AG04450 (cell line): ENCODE measurements around the gene CDH4. TPM values are rescaled to one million over a fixed set of nuclear protein-coding genes. Genes with fewer than 3 reads are reported as not detected.
A peak's percentile ranks its signal among the peaks of the same experiment; 100 is the strongest.

Experiments used
- CTCF ChIA-PET: fragments of 300-600, 350-600 bp; formaldehyde crosslinking; extraction: SDS; loops from one replicate; lab custom pipeline; 2022; ENCODE audit warnings: antibody characterized with exemption, inconsistent platforms; lab: Charles Lee
- POLR2A ChIA-PET: fragments of 350-600 bp; formaldehyde crosslinking; extraction: SDS; loops from one replicate; lab custom pipeline; 2021; ENCODE audit warnings: antibody characterized with exemption, inconsistent platforms; lab: Yijun Ruan, JAX
- DNase-seq: peaks from one replicate; pipeline ENCODE4 v3.0.0-alpha.2; 2011; ENCODE audit warnings: low read depth, low spot score
- H3K27ac ChIP-seq: one replicate; pipeline ENCODE4 v1.5.1; 2012; ENCODE audit warnings: low read depth, low read length, control low read depth
- H3K27me3 ChIP-seq: one replicate; pipeline ENCODE4 v1.6.0; 2012; ENCODE audit warnings: low read length; ENCODE audit not compliant: control insufficient read depth, insufficient read depth
- H3K4me3 ChIP-seq: 2 replicates; pipeline ENCODE4 v1.5.1; 2011; ENCODE audit warnings: mild to moderate bottlenecking, low read depth, low read length, control low read depth
- H3K9me3 ChIP-seq: 2 replicates; pipeline ENCODE4 v1.5.1; 2012; ENCODE audit warnings: low read length; ENCODE audit not compliant: control insufficient read depth, insufficient read depth
- CTCF ChIP-seq: IDR thresholded peaks from 2 replicates; pipeline ENCODE4 v1.5.1; 2011; ENCODE audit warnings: low read depth, low read length, control low read depth, inconsistent platforms
- polyA plus RNA-seq: library from polyadenylated mRNA; depleted of rRNA; stranded (reverse); fragments of >200 nt; gene quantifications from 2 replicates; pipeline ENCODE4 v1.2.3, GENCODE V29; 2011

CDH4 gene
- polyA plus RNA-seq, 1 experiment = 1.6 TPM

GRCh38 chr20:61525781-61526431 lies 273.8 kb downstream of the CDH4 start:
- Histone ChIP-seq H3K27me3 (no peaks in the 10 kb centered on the region), H3K4me3 (no peak overlapping the region), H3K27ac (no peak overlapping the region), H3K9me3 (no peaks in the 10 kb centered on the region; the same call in 1 of the 2 replicates)
- ChIA-PET CTCF (no interaction called here), POLR2A (no interaction called here)
- no peak for TF ChIP-seq CTCF
- DNase-seq = peak; percentile 30

GRCh38 chr20:61526907-61527306 lies 274.8 kb downstream of the CDH4 start:
- Histone ChIP-seq H3K27ac (no peak overlapping the region), H3K9me3 (no peaks in the 10 kb centered on the region; the same call in 1 of the 2 replicates), H3K27me3 (no peaks in the 10 kb centered on the region), H3K4me3 (no peak overlapping the region)
- DNase-seq = no peak
- no peak for TF ChIP-seq CTCF
- ChIA-PET POLR2A (no interaction called here), CTCF (no interaction called here)

- Histone ChIP-seq H3K9me3 (no peaks in the 10 kb centered on the region; the same call in 1 of the 2 replicates), H3K27ac (no peak overlapping the region), H3K4me3 (no peak overlapping the region), H3K27me3 (no peaks in the 10 kb centered on the region)
- ChIA-PET POLR2A (no interaction called here), CTCF (no interaction called here)
- DNase-seq = no peak
- no peak for TF ChIP-seq CTCF
Observed at GRCh38 chr20:61527626-61528025, 275.6 kb downstream of the CDH4 start.

GRCh38 chr20:61528591-61528990 lies 276.5 kb downstream of the CDH4 start:
- Histone ChIP-seq H3K4me3 (no peak overlapping the region), H3K9me3 (no peaks in the 10 kb centered on the region), H3K27me3 (no peaks in the 10 kb centered on the region), H3K27ac (no peak overlapping the region)
- no peak for TF ChIP-seq CTCF
- DNase-seq = no peak
- POLR2A ChIA-PET = no interaction called here
- CTCF ChIA-PET = no interaction called here

- ChIA-PET CTCF (no interaction called here), POLR2A (no interaction called here)
- no peaks in the 10 kb centered on the region for H3K9me3 ChIP-seq
Observed at GRCh38 chr20:61529354-61529753, 277.3 kb downstream of the CDH4 start.

More at GRCh38 chr20:61529354-61529753, 277.3 kb downstream of the CDH4 start:
- no peaks in the 10 kb centered on the region for H3K27me3 ChIP-seq
- H3K4me3 ChIP-seq = no peak overlapping the region
- DNase-seq = no peak
- H3K27ac ChIP-seq = no peak overlapping the region
- TF ChIP-seq CTCF = no peak
